B cell (primary cell): Measurements from ENCODE around the gene PSMD9.

ENCODE experiments used
- CTCF ChIP-seq: fragments of 200-600 bp; IDR thresholded peaks from one replicate; pipeline ENCODE4 v1.8.0; 2022; ENCODE audit warnings: antibody characterized with exemption, mild to moderate bottlenecking
- EZH2 ChIP-seq: IDR thresholded peaks from 2 replicates; pipeline ENCODE4 v1.6.1; 2012; ENCODE audit warnings: borderline replicate concordance, low read depth, mild to moderate bottlenecking, moderate library complexity, low read length; ENCODE audit not compliant: insufficient read depth, poor library complexity, severe bottlenecking

GRCh38 chr12:121932914-121933521 lies 44.4 kb downstream of the PSMD9 start:
- TF ChIP-seq CTCF (no peak), EZH2 (no peak)
